Neural cell (in vitro differentiated cells): ENCODE measurements around the gene DYRK4. TPM values are rescaled to one million over a fixed set of nuclear protein-coding genes. Genes with fewer than 3 reads are reported as not detected.

Experiments used
- H2AFZ ChIP-seq: fragments of 200-600, 300-800 bp; sonication (generic), shearing (Covaris generic); 2 replicates; pipeline ENCODE4 v1.6.0; 2014; ENCODE audit warnings: low read depth, mild to moderate bottlenecking, antibody characterized with exemption, low read length, moderate library complexity
- H3F3A ChIP-seq: fragments of 200-600 bp; shearing (Covaris generic); 2 replicates; pipeline ENCODE4 v1.6.1; 2016; ENCODE audit warnings: mild to moderate bottlenecking, moderate library complexity, mixed read lengths, antibody characterized with exemption, low read length; ENCODE audit not compliant: insufficient read depth, poor library complexity, severe bottlenecking
- H3K27ac ChIP-seq: fragments of 200-600, 300-800 bp; sonication (generic), shearing (Covaris generic); 2 replicates; pipeline ENCODE4 v1.5.1; 2014; ENCODE audit warnings: mild to moderate bottlenecking, low read length, moderate library complexity
- H3K27me3 ChIP-seq: fragments of 300-800, 200-600 bp; sonication (generic), shearing (Covaris generic); 2 replicates; pipeline ENCODE4 v1.6.0; 2014; ENCODE audit warnings: mild to moderate bottlenecking, low read depth, low read length, moderate library complexity; ENCODE audit not compliant: insufficient read depth
- H3K36me3 ChIP-seq: fragments of 300-800, 200-600 bp; sonication (generic), shearing (Covaris generic); 2 replicates; pipeline ENCODE4 v1.5.1; 2014; ENCODE audit warnings: mild to moderate bottlenecking, antibody characterized with exemption, low read length, moderate library complexity; ENCODE audit not compliant: insufficient read depth
- H3K4me2 ChIP-seq: fragments of 300-800, 200-600 bp; sonication (generic), shearing (Covaris generic); 2 replicates; pipeline ENCODE4 v1.6.0; 2014; ENCODE audit warnings: mild to moderate bottlenecking, low read length
- H3K4me3 ChIP-seq: fragments of 300-800, 200-600 bp; sonication (generic), shearing (Covaris generic); 2 replicates; pipeline ENCODE4 v1.5.1; 2014; ENCODE audit warnings: mild to moderate bottlenecking, low read length, moderate library complexity
- H3K79me2 ChIP-seq: fragments of 200-600 bp; shearing (Covaris generic); replicated peaks from 2 replicates; pipeline ENCODE4 v1.6.0; 2014; ENCODE audit warnings: mild to moderate bottlenecking, low read length, moderate library complexity; ENCODE audit not compliant: insufficient read depth
- H3K9ac ChIP-seq: fragments of 300-800, 200-600 bp; sonication (generic), shearing (Covaris generic); 2 replicates; pipeline ENCODE4 v1.6.1; 2016; ENCODE audit warnings: mild to moderate bottlenecking, low read length, mixed read lengths
- H3K9me2 ChIP-seq: fragments of 200-600 bp; shearing (Covaris generic); 2 replicates; pipeline ENCODE4 v1.6.1; 2016; ENCODE audit warnings: mild to moderate bottlenecking, low read length, mixed read lengths; ENCODE audit not compliant: insufficient read depth
- H3K9me3 ChIP-seq: fragments of 200-600, 300-800 bp; sonication (generic), shearing (Covaris generic); 2 replicates; pipeline ENCODE4 v1.6.1; 2016; ENCODE audit warnings: mild to moderate bottlenecking, mixed run types, low read length, moderate library complexity, mixed read lengths
- H4K20me1 ChIP-seq: fragments of 200-600 bp; shearing (Covaris generic); 2 replicates; pipeline ENCODE4 v1.6.1; 2016; ENCODE audit warnings: mild to moderate bottlenecking, mixed run types; ENCODE audit not compliant: insufficient read depth
- CTCF ChIP-seq: fragments of 450-650 bp; IDR thresholded peaks from 2 replicates; pipeline ENCODE4 v1.5.1; 2014; ENCODE audit warnings: antibody characterized with exemption, mild to moderate bottlenecking, moderate library complexity; ENCODE audit not compliant: poor library complexity, severe bottlenecking
- EP300 ChIP-seq: fragments of 450-650 bp; conservative IDR thresholded peaks from 2 replicates; pipeline ENCODE4 v1.6.1; 2014; ENCODE audit warnings: antibody characterized with exemption, mild to moderate bottlenecking, moderate library complexity; ENCODE audit not compliant: poor library complexity, severe bottlenecking
- EZH2 ChIP-seq: fragments of 200-600, 300-800 bp; shearing (Covaris generic), sonication (generic); IDR thresholded peaks from 2 replicates; pipeline ENCODE4 v1.6.1; 2014; ENCODE audit warnings: antibody characterized with exemption, low read length, borderline replicate concordance, mild to moderate bottlenecking; ENCODE audit not compliant: insufficient read depth, poor library complexity, severe bottlenecking
- MXI1 ChIP-seq: fragments of 450-650 bp; conservative IDR thresholded peaks from 2 replicates; pipeline ENCODE4 v1.6.1; 2014; ENCODE audit warnings: antibody characterized with exemption, mild to moderate bottlenecking; ENCODE audit not compliant: poor library complexity, severe bottlenecking
- POLR2AphosphoS5 ChIP-seq: IDR thresholded peaks from 2 replicates; pipeline ENCODE4 v1.6.1; 2012
- RAD21 ChIP-seq: fragments of 450-650 bp; conservative IDR thresholded peaks from 2 replicates; pipeline ENCODE4 v1.6.1; 2014; ENCODE audit warnings: antibody characterized with exemption, mild to moderate bottlenecking, moderate library complexity
- SMC3 ChIP-seq: fragments of 450-650 bp; conservative IDR thresholded peaks from 2 replicates; pipeline ENCODE4 v1.6.1; 2014; ENCODE audit warnings: antibody characterized with exemption, mild to moderate bottlenecking, moderate library complexity; ENCODE audit not compliant: poor library complexity
- TAF1 ChIP-seq: IDR thresholded peaks from 2 replicates; pipeline ENCODE4 v1.6.1; 2012; ENCODE audit warnings: low read depth
- polyA plus RNA-seq: library from polyadenylated mRNA; depleted of rRNA; stranded (reverse); fragments of >200 nt; gene quantifications from 2 replicates; pipeline ENCODE4 v1.2.3, GENCODE V29; 2014
- TF ChIP-seq, protein P1 (sequence below): IDR thresholded peaks from 2 replicates; pipeline ENCODE4 v1.6.1; 2012; ENCODE audit warnings: borderline replicate concordance

DYRK4 gene
- polyA plus RNA-seq, 1 donor from 2014 or later: 13.2 TPM

GRCh38 chr12:4610481-4610880, 48.5 kb downstream of the DYRK4 start:
- Histone ChIP-seq H3K9ac (no peak overlapping the region), H3K79me2 (no peaks in the 10 kb centered on the region), H3K36me3 (no peaks in the 10 kb centered on the region), H3K4me2 (no peak overlapping the region), H4K20me1 (no peaks in the 10 kb centered on the region), H3K9me3 (no peaks in the 10 kb centered on the region), H3K9me2 (no peaks in the 10 kb centered on the region), H3F3A (no peaks in the 10 kb centered on the region), H3K4me3 (no peak overlapping the region), H2AFZ (no peak overlapping the region), H3K27ac (no peak overlapping the region), H3K27me3 (no peaks in the 10 kb centered on the region)
- TF ChIP-seq RAD21 (no peak), TAF1 (no peak), EP300 (no peak), POLR2AphosphoS5 (no peak), SMC3 (no peak)
- TF ChIP-seq, protein P1, sequence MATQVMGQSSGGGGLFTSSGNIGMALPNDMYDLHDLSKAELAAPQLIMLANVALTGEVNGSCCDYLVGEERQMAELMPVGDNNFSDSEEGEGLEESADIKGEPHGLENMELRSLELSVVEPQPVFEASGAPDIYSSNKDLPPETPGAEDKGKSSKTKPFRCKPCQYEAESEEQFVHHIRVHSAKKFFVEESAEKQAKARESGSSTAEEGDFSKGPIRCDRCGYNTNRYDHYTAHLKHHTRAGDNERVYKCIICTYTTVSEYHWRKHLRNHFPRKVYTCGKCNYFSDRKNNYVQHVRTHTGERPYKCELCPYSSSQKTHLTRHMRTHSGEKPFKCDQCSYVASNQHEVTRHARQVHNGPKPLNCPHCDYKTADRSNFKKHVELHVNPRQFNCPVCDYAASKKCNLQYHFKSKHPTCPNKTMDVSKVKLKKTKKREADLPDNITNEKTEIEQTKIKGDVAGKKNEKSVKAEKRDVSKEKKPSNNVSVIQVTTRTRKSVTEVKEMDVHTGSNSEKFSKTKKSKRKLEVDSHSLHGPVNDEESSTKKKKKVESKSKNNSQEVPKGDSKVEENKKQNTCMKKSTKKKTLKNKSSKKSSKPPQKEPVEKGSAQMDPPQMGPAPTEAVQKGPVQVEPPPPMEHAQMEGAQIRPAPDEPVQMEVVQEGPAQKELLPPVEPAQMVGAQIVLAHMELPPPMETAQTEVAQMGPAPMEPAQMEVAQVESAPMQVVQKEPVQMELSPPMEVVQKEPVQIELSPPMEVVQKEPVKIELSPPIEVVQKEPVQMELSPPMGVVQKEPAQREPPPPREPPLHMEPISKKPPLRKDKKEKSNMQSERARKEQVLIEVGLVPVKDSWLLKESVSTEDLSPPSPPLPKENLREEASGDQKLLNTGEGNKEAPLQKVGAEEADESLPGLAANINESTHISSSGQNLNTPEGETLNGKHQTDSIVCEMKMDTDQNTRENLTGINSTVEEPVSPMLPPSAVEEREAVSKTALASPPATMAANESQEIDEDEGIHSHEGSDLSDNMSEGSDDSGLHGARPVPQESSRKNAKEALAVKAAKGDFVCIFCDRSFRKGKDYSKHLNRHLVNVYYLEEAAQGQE: no peak

GRCh38 chr12:4615667-4616066, 53.7 kb downstream of the DYRK4 start:
- no peaks in the 10 kb centered on the region for H3K79me2 ChIP-seq
- no peak overlapping the region for H3K27ac ChIP-seq
- H3K9me2 ChIP-seq: no peaks in the 10 kb centered on the region
- no peaks in the 10 kb centered on the region for H3K27me3 ChIP-seq
- no peaks in the 10 kb centered on the region for H3K36me3 ChIP-seq
- H3K4me3 ChIP-seq: no peak overlapping the region
- H3K9ac ChIP-seq: no peak overlapping the region
- no peak overlapping the region for H2AFZ ChIP-seq
- H4K20me1 ChIP-seq: no peaks in the 10 kb centered on the region
- TF ChIP-seq CTCF: no peak
- no peak for TF ChIP-seq MXI1
- TF ChIP-seq EZH2: no peak
- no peak for TF ChIP-seq RAD21
- no peak for TF ChIP-seq POLR2AphosphoS5
- TF ChIP-seq EP300: no peak
- no peak for TF ChIP-seq SMC3
- no peak for TF ChIP-seq TAF1
- TF ChIP-seq, protein P1: no peak
- no peak overlapping the region for H3K4me2 ChIP-seq
- no peaks in the 10 kb centered on the region for H3K9me3 ChIP-seq
- no peaks in the 10 kb centered on the region for H3F3A ChIP-seq
